PC-9 (cell line): ENCODE measurements around the gene CDK11B. TPM values are rescaled to one million over a fixed set of nuclear protein-coding genes. Genes with fewer than 3 reads are reported as not detected.
"Not testable (repeated sequence)": the region's sequence is repeated elsewhere in the genome, so short reads cannot be mapped to it uniquely, and the experiment has no call there.

Source experiments
- BruUV-seq: library from RNA; stranded (reverse); fragments of 400-500 nt; replicated peaks from 2 replicates; lab custom pipeline; 2021; lab: Mats Ljungman, UMichigan
- CTCF ChIA-PET: fragments of 300-600 bp; sonication (Branson Sonifier 250); formaldehyde crosslinking; loops from one replicate; lab custom pipeline; 2022; ENCODE audit warnings: antibody characterized with exemption; lab: Charles Lee
- POLR2A ChIA-PET: fragments of 300-600 bp; sonication (Branson Sonifier 250); formaldehyde crosslinking; loops from one replicate; lab custom pipeline; 2022; ENCODE audit warnings: antibody characterized with exemption; ENCODE audit not compliant: unreplicated experiment; lab: Charles Lee
- DNase-seq, 2 experiments: peaks; one replicate each; pipeline versions ENCODE4 v3.0.0 to v3.0.0-alpha.2; 2015 to 2022; ENCODE audit warnings: mixed read lengths in 1 of 2
- H2AFZ ChIP-seq: fragments of 200-600 bp; sonication (generic); 2 replicates; pipeline ENCODE4 v1.8.1; 2017; ENCODE audit warnings: antibody characterized with exemption
- H3F3A ChIP-seq: fragments of 200-600 bp; sonication (generic); 2 replicates; pipeline ENCODE4 v1.8.1; 2017; ENCODE audit warnings: antibody characterized with exemption, mild to moderate bottlenecking, low read depth; ENCODE audit not compliant: insufficient read depth
- H3K27ac ChIP-seq: fragments of 200-600 bp; sonication (generic); 2 replicates; pipeline ENCODE4 v1.6.1; 2016; ENCODE audit warnings: mixed run types
- H3K27me3 ChIP-seq: fragments of 200-600 bp; sonication (generic); 2 replicates; pipeline ENCODE4 v1.6.1; 2016; ENCODE audit warnings: low read depth, mixed run types; ENCODE audit not compliant: insufficient read depth
- H3K36me3 ChIP-seq: fragments of 200-600 bp; sonication (generic); 2 replicates; pipeline ENCODE4 v1.6.1; 2016; ENCODE audit warnings: low read depth, mixed run types
- H3K4me1 ChIP-seq: fragments of 200-600 bp; sonication (generic); replicated peaks from 2 replicates; pipeline ENCODE4 v1.6.1; 2016; ENCODE audit warnings: mixed run types; ENCODE audit not compliant: insufficient read depth
- H3K4me2 ChIP-seq: fragments of 200-600 bp; sonication (generic); 2 replicates; pipeline ENCODE4 v1.6.1; 2017; ENCODE audit warnings: mixed run types
- H3K4me3 ChIP-seq: fragments of 200-600 bp; sonication (generic); 2 replicates; pipeline ENCODE4 v1.6.1; 2016; ENCODE audit warnings: mixed run types
- H3K79me2 ChIP-seq: fragments of 200-600 bp; sonication (generic); 2 replicates; pipeline ENCODE4 v1.6.1; 2017; ENCODE audit warnings: low read depth, mixed run types
- H3K9me2 ChIP-seq: fragments of 200-600 bp; sonication (generic); 2 replicates; pipeline ENCODE4 v1.8.1; 2017; ENCODE audit warnings: mild to moderate bottlenecking; ENCODE audit not compliant: insufficient read depth
- H3K9me3 ChIP-seq: fragments of 200-600 bp; sonication (generic); 2 replicates; pipeline ENCODE4 v1.8.1; 2016; ENCODE audit warnings: low read depth; ENCODE audit not compliant: insufficient read depth
- H4K20me1 ChIP-seq: fragments of 200-600 bp; sonication (generic); 2 replicates; pipeline ENCODE4 v1.8.1; 2017; ENCODE audit not compliant: insufficient read depth
- CTCF ChIP-seq: fragments of 200-600 bp; sonication (generic); conservative IDR thresholded peaks from 2 replicates; pipeline ENCODE4 v1.6.1; 2017; ENCODE audit warnings: mixed run types, antibody characterized with exemption, mild to moderate bottlenecking, moderate library complexity
- EZH2 ChIP-seq: fragments of 200-600 bp; sonication (generic); IDR thresholded peaks from 2 replicates; pipeline ENCODE4 v1.8.0; 2017; ENCODE audit warnings: antibody characterized with exemption, low read depth
- intact Hi-C: fragments of 100-400 bp; cut with micrococcal nuclease; formaldehyde crosslinking; loops from one replicate; pipeline ENCODE4 v1.10.0; 2022; ENCODE audit not compliant: unreplicated experiment
- total RNA-seq: library from RNA; stranded (reverse); gene quantifications from 2 replicates; pipeline ENCODE4 v1.2.3, GENCODE V29; 2021

The CDK11B gene
- total RNA-seq, 1 experiment from 2014 or later: 21.2 TPM

DNA sequence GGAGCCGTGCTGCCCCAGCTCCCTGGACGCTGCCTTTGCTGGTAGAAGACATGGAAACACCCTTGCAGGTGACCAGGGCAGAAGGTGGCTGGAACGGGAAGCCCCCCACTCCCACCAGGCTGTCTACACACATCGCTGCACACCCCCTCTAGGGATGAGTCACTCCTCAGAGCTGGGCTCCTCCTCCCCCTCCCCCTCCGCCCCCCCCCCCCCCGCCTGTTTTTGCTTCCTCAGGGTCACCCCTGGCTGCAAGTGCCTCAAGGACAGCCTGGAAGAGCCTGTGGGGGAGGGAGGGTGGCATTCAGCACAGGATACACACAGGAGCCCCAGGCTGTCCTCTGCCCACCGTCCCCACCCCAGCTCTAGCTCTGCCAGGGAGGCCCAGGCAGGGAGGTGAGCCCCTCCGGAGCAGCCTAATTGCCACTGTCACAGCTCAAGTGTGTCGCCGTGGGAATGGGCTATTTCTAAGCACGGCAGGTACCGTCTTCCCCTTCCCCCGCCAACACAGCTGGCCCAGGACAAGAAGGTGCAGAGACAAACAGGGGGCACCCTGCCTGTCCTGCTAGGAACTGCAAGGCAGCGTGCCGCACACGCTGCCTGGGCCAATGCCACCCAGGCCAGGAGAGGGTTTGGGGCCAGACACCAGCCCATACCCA, 61.4 kb downstream of the CDK11B start:
- H3K4me1 ChIP-seq: no peaks in the 10 kb centered on the region
- no peak overlapping the region for H3K4me2 ChIP-seq
- CTCF ChIA-PET: no interaction called here
- H3K27ac ChIP-seq: no peak overlapping the region
- intact Hi-C loops: no loop called here
- TF ChIP-seq CTCF: no peak; the same call in 1 of the 2 replicates
- no peak for TF ChIP-seq EZH2
- peaks cover 7% of the 10 kb centered on the region; the same call in 1 of the 2 replicates for H3F3A ChIP-seq
- H3K9me3 ChIP-seq: no peaks in the 10 kb centered on the region
- no peak overlapping the region for H3K4me3 ChIP-seq
- no peaks in the 10 kb centered on the region for H4K20me1 ChIP-seq
- H3K36me3 ChIP-seq: no peaks in the 10 kb centered on the region
- POLR2A ChIA-PET: no interaction called here
- no peaks in the 10 kb centered on the region for H3K9me2 ChIP-seq
- no TSS peak for BruUV-seq
- H3K27me3 ChIP-seq: peaks cover 18% of the 10 kb centered on the region; the same call in 1 of the 2 replicates
- H2AFZ ChIP-seq: no peak overlapping the region
- no peaks in the 10 kb centered on the region for H3K79me2 ChIP-seq
- DNase-seq: no peak

DNA sequence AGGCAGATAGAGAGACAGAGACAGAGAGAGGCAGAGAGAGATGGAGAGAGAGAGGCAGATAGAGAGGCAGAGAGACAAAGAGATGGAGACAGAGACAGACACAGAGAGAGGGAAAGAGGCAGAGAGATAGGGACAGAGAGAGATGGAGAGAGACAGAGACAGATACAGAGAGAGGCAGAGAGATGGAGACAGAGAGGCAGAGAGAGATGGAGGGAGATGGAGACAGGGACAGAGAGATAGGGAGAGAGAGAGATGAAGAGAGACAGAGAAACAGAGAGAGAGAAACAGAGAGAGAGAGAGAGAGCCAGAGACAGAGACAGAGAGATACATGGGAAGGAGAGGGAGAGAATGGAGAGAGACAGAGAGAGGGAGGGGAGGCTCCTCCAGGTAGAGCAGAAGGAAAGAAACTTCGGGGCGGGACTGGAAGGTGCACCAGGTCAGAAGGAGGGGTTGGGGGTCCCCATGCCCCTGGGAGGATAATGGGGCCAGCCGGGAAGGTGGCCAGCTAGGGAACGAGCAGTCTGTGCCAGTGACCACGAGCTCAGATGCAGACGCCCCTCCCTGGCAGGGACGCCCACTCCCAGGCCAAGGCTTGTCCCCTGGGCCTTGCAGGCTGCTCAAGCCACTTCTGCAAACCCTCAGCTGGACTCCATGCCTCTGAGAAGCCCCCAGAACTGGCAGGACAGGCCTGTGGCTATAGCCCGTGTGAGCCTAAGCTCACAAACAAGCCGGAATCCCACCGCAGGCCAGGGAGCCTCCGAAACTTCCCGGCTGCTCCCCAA, 62.1 kb downstream of the CDK11B start:
- H3K4me2 ChIP-seq: no peak overlapping the region
- POLR2A ChIA-PET: no interaction called here
- peaks cover 18% of the 10 kb centered on the region; the same call in 1 of the 2 replicates for H3K27me3 ChIP-seq

GRCh38 chr1:1595341-1595740, 63.5 kb downstream of the CDK11B start:
- H3K9me2 ChIP-seq, POLR2A ChIA-PET, H2AFZ ChIP-seq, BruUV-seq, H3K9me3 ChIP-seq, H3K4me1 ChIP-seq, H3K4me3 ChIP-seq, DNase-seq, H3K36me3 ChIP-seq, H3F3A ChIP-seq, H3K4me2 ChIP-seq, CTCF ChIA-PET, H3K79me2 ChIP-seq, H4K20me1 ChIP-seq, intact Hi-C loops, H3K27ac ChIP-seq: not testable (repeated sequence)
- peaks cover 18% of the 10 kb centered on the region; the same call in 1 of the 2 replicates for H3K27me3 ChIP-seq

More for the DNA sequence above, 62.1 kb downstream of the CDK11B start:
- Histone ChIP-seq H3K36me3 (no peaks in the 10 kb centered on the region), H3K4me1 (no peaks in the 10 kb centered on the region), H3K9me2 (no peaks in the 10 kb centered on the region), H3K79me2 (no peaks in the 10 kb centered on the region), H3F3A (no peaks in the 10 kb centered on the region), H3K4me3 (no peak overlapping the region), H3K27ac (no peak overlapping the region), H4K20me1 (no peaks in the 10 kb centered on the region), H3K9me3 (no peaks in the 10 kb centered on the region), H2AFZ (no peak overlapping the region)
- no peak for TF ChIP-seq EZH2
- TF ChIP-seq CTCF: no peak
- intact Hi-C loops: no loop called here
- DNase-seq: no peak
- no TSS peak for BruUV-seq
- CTCF ChIA-PET: no interaction called here
